Peyer's patch (tissue), 4 donors: ENCODE measurements around the gene TBC1D10B. TPM values are rescaled to one million over a fixed set of nuclear protein-coding genes. Genes with fewer than 3 reads are reported as not detected.
A peak's percentile ranks its signal among the peaks of the same experiment; 100 is the strongest.

Source experiments
- DNase-seq, 3 donors: peaks; one replicate each; pipeline ENCODE4 v3.0.0-alpha.2; 2017 to 2019
- H3K27ac ChIP-seq, 4 donors: fragments of 200-600 bp; sonication (generic); one replicate each; pipeline ENCODE4 v1.5.1; 2016 to 2019
- H3K27me3 ChIP-seq, 2 donors: fragments of 200-600 bp; sonication (generic); one replicate each; pipeline ENCODE4 v1.5.1; 2019
- H3K36me3 ChIP-seq, 3 donors: fragments of 200-600 bp; sonication (generic); one replicate each; pipeline ENCODE4 v1.5.1; 2016 to 2019
- H3K4me1 ChIP-seq, 4 donors: fragments of 200-600 bp; sonication (generic); one replicate each; pipeline ENCODE4 v1.5.1; 2016 to 2019
- H3K4me3 ChIP-seq, 4 donors: fragments of 200-600 bp; sonication (generic); 1 replicate in 3 of 4; 2 replicates in 1 of 4; pipeline ENCODE4 v1.5.1; 2016 to 2019; ENCODE audit warnings: mild to moderate bottlenecking in 1 of 4
- H3K9me3 ChIP-seq, 4 donors: fragments of 200-600 bp; sonication (generic); one replicate each; pipeline ENCODE4 v1.5.1; 2016 to 2019; ENCODE audit warnings: mild to moderate bottlenecking in 1 of 4
- POLR2A ChIP-seq, 2 donors: fragments of 450-650 bp; IDR thresholded peaks; one replicate each; pipeline ENCODE4 v1.5.1; 2017; ENCODE audit warnings: antibody characterized with exemption in 2 of 2, mild to moderate bottlenecking in 2 of 2, moderate library complexity in 2 of 2
- total RNA-seq, 4 donors: library from RNA; depleted of rRNA; stranded (reverse); fragments of >200 nt; gene quantifications; one replicate each; pipeline ENCODE4 v1.1.0, GENCODE V29; 2016
- TF ChIP-seq, protein P1 (sequence below), 6 experiments: fragments of 450-650 bp in 4 of 6; fragments of 200-600 bp in 2 of 6; sonication (generic) in 1 of 6; IDR thresholded peaks; one replicate each; pipeline ENCODE4 v1.5.1; 2017 to 2019; ENCODE audit warnings: antibody characterized with exemption in 6 of 6, mild to moderate bottlenecking in 3 of 6, moderate library complexity in 1 of 6

TBC1D10B gene
- total RNA-seq, 4 donors from 2014 or later = 37.1 to 58.2 (median 48.9) TPM

- H3K4me3 ChIP-seq = peak overlapping the region; percentile 51 to 73 (median 70)
- H3K4me1 ChIP-seq = peaks cover 0 to 24% (median 17%) of the 10 kb centered on the region in 4 donors
- H3K9me3 ChIP-seq = no peaks in the 10 kb centered on the region
Measured at GRCh38 chr16:30377050-30377811, 6.9 kb upstream of the TBC1D10B start.

DNA sequence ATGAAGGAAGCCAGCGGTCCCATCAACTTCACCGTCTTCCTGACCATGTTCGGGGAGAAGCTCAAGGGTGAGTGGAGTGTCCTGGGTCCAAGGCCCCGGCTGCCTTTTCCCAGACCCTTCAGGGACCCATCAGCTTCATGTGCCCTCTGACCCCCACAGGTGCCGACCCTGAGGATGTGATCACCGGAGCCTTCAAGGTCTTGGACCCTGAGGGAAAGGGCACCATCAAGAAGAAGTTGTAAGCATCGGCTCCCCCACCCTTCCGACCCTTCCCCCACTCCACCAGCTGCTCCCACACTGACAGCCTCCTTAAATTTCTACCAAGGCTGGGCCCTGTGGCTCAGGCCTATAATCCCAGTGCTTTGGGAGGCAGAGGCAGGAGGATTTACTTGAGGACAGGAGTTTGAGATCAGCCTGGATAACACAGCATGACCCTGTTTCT is 6.2 kb upstream of the TBC1D10B start:
- no peak overlapping the region for H3K4me3 ChIP-seq
- H3K4me1 ChIP-seq = peaks cover 0 to 23% (median 11%) of the 10 kb centered on the region in 4 donors
- no peak for DNase-seq
- no peak for TF ChIP-seq POLR2A (IDR thresholded peaks at IDR 0.05)
- TF ChIP-seq, protein P1, sequence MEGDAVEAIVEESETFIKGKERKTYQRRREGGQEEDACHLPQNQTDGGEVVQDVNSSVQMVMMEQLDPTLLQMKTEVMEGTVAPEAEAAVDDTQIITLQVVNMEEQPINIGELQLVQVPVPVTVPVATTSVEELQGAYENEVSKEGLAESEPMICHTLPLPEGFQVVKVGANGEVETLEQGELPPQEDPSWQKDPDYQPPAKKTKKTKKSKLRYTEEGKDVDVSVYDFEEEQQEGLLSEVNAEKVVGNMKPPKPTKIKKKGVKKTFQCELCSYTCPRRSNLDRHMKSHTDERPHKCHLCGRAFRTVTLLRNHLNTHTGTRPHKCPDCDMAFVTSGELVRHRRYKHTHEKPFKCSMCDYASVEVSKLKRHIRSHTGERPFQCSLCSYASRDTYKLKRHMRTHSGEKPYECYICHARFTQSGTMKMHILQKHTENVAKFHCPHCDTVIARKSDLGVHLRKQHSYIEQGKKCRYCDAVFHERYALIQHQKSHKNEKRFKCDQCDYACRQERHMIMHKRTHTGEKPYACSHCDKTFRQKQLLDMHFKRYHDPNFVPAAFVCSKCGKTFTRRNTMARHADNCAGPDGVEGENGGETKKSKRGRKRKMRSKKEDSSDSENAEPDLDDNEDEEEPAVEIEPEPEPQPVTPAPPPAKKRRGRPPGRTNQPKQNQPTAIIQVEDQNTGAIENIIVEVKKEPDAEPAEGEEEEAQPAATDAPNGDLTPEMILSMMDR (IDR thresholded peaks at IDR 0.05) = no peak
- H3K9me3 ChIP-seq = no peaks in the 10 kb centered on the region
- H3K27ac ChIP-seq = peak overlapping the region in 3 of 4 donors; percentile 4 to 100 (median 98)
- H3K36me3 ChIP-seq = no peaks in the 10 kb centered on the region
- H3K27me3 ChIP-seq = no peaks in the 10 kb centered on the region

More at GRCh38 chr16:30377050-30377811, 6.9 kb upstream of the TBC1D10B start:
- H3K27ac ChIP-seq = peak overlapping the region; percentile 92 to 100 (median 98)
- DNase-seq = peak in 1 of 3 donors; percentile 57
- H3K36me3 ChIP-seq = no peaks in the 10 kb centered on the region
- H3K27me3 ChIP-seq = no peaks in the 10 kb centered on the region
- TF ChIP-seq, protein P1 (IDR thresholded peaks at IDR 0.05) = no peak
- TF ChIP-seq POLR2A (IDR thresholded peaks at IDR 0.05) = no peak

DNA sequence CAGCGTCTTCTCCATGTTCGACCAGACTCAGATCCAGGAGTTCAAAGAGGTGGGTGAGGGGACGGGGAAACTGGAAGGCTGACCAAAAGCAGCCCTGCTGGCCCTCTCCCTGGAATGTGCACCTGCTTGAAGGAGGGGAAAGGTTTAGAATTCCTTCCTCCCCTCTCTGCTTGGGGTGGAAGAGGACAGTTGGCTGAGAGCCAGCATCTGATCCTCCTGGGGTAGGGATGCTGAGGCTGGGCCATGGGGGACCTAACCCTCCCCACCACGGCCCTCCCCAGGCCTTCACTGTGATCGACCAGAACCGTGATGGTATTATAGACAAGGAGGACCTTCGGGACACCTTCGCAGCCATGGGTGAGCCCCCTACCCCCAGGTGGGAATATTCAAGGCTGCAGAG is 5.6 kb upstream of the TBC1D10B start:
- no peak overlapping the region for H3K4me3 ChIP-seq
- H3K9me3 ChIP-seq = no peaks in the 10 kb centered on the region
- no peak for TF ChIP-seq POLR2A (IDR thresholded peaks at IDR 0.05)
- TF ChIP-seq, protein P1 (IDR thresholded peaks at IDR 0.05) = no peak
- no peak overlapping the region for H3K27ac ChIP-seq
- peaks cover 0 to 20% (median 7%) of the 10 kb centered on the region in 4 donors for H3K4me1 ChIP-seq
- H3K36me3 ChIP-seq = no peaks in the 10 kb centered on the region
- no peaks in the 10 kb centered on the region for H3K27me3 ChIP-seq
- DNase-seq = peak in 1 of 3 donors; percentile 34

GRCh38 chr16:30374538-30374937 is 4.2 kb upstream of the TBC1D10B start, which contains the start of gene MYL11:
Gene MYL11, plus strand, starts transcription at chr16:30374802. Its CDS starts 56 bp downstream, at chr16:30374858.
- no peak within 1 kb of the TSS for H3K4me3 ChIP-seq
- H3K27me3 ChIP-seq = no peaks in the 10 kb centered on the region
- no peaks in the 10 kb centered on the region for H3K9me3 ChIP-seq
- H3K36me3 ChIP-seq = no peaks in the 10 kb centered on the region
- H3K27ac ChIP-seq = no peak within 1 kb of the TSS
- TF ChIP-seq, protein P1 (IDR thresholded peaks at IDR 0.05) = no peak
- TF ChIP-seq POLR2A (IDR thresholded peaks at IDR 0.05) = no peak
- peaks cover 0 to 17% (median 9%) of the 10 kb centered on the region in 4 donors for H3K4me1 ChIP-seq
- DNase-seq = no peak

DNA sequence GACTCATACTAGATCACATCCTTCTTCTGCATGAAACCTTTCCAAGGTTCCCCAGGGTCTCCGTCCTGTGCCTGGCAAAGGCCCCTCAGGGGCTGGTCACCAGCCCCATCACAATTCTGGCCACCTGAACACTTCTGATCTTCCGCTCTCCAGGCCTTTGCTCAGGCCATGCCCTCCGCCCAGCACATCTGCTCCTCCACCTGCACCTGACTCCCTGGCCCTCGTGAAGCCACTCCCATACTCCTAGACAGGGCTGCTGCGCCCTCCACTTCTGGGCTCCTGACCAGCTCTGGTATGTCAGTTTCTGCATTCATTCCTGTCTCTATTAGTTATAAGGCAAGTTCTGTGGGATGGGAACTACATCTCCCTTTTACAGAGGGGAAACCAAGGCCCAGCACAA is 2.4 kb upstream of the TBC1D10B start:
- Histone ChIP-seq H3K27me3 (no peaks in the 10 kb centered on the region), H3K9me3 (no peaks in the 10 kb centered on the region), H3K36me3 (no peaks in the 10 kb centered on the region), H3K4me1 (peaks cover 0 to 21% (median 12%) of the 10 kb centered on the region in 4 donors), H3K27ac (no peak overlapping the region), H3K4me3 (no peak overlapping the region)
- peak in 1 of 3 donors; percentile 34 for DNase-seq
- TF ChIP-seq, protein P1 (IDR thresholded peaks at IDR 0.05) = no peak
